ENCODE measurements around the gene TESK2. TPM values are rescaled to one million over a fixed set of nuclear protein-coding genes. Genes with fewer than 3 reads are reported as not detected.

The TESK2 gene
- total RNA-seq, 2 experiments from 2014 or later = 3.1 to 3.3 TPM

DNA sequence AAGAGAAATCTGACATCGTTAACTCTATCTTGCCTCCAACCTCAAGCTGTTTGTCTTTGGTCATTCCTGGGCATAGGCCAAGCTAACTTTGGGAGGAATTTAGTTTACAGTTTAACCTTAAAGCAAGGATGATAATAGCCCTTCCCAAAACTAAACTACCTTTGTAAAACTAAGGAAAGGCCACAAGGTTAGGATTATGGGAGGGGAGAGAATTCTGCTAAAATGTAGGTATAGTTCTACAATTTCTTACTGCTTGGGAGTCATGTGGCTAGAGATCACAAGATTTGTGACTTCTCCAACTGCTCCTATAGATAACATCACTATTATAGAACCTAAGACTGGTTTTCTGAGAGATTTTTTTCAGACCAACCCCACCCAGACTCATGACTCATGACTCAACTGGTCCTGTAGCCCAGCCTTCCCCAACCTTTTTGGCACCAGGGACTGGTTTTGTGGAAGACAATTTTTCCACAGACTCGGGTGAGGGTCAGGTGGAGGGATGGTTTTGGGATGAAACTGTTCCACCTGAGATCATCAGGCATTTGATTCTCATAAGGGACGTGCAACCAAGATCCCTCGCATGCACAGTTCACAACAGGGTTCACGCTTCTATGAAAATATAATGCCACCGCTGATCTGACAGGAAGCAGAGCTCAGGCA is 80.0 kb downstream of the TESK2 start:
- no peak for ATAC-seq
- Mint-ChIP-seq H3K27me3 (no peaks in the 10 kb centered on the region), H3K9me3 (ENCODE audit: low read depth) (no peaks in the 10 kb centered on the region), H3K4me3 (no peak overlapping the region), H3K4me1 (peaks cover 6% of the 10 kb centered on the region), H3K36me3 (ENCODE audit: low read depth) (no peaks in the 10 kb centered on the region), H3K27ac (no peak overlapping the region)
- intact Hi-C loops (cut with DNase I, micrococcal nuclease) = no loop called here
- ChIA-PET POLR2A (no interaction called here), CTCF (no interaction called here)
- no peak for DNase-seq

DNA sequence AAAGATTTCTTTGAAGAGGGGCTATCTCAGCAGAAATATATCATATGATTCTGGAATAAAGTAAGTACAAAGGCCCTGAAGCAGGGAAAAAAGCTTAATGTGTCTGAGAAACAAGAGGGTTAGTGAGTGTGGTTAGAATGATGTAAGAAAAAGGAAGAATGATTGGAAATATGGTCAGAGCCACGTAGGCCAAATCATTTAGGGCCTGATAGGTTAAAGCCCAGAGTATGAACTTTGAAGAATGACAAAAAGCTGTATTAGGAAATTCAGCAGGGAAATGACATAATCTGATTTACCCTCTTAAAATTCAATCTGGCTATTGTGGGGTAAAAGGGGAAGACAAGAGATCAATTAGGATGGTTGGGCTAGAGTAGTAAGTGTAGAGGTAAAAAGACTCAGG is 81.7 kb downstream of the TESK2 start:
- intact Hi-C loops (cut with DNase I, micrococcal nuclease) = no loop called here
- Mint-ChIP-seq H3K4me3 (no peak overlapping the region), H3K4me1 (peaks cover 6% of the 10 kb centered on the region), H3K27ac (peak overlapping the region; percentile 23), H3K36me3 (ENCODE audit: low read depth) (no peaks in the 10 kb centered on the region), H3K9me3 (ENCODE audit: low read depth) (no peaks in the 10 kb centered on the region), H3K27me3 (no peaks in the 10 kb centered on the region)
- CTCF ChIA-PET = interaction anchor here (0.6 to 1.2 kb wide), 2 partner anchors 63 to 84 kb away, joined by 3 to 5 read pairs; no protein-coding TSS in a partner anchor
- POLR2A ChIA-PET = no interaction called here
- peak; percentile 36 for ATAC-seq
- no peak for DNase-seq

DNA sequence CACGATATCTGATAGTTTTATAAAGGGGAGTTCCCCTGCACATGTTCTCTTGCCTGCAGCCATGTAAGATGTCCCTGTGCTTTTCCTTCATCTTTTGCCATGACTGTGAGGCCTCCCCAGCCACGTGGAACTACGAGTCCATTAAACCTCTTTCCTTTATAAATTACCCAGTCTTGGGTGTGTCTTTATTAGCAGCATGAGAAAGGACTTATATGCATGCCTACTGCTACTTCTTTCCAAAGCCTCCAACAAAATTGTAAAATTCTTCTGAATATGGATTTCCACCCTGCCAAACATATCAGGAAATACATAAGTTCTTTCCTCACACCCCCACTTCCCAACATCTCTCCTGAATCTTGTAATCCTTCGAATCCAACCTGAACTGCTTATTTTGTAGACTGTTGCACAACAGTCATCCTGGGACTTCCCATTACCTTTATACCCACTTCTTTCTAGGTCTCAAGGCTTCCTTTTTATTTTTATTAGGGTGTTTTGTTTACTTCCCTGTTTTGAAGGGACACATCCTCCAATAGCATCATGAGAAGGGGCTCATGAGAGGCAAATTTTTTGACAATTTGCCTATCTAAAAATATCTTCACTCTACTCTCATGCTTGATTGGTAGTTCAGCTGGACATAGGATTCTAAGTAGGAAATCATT is 83.2 kb downstream of the TESK2 start:
- DNase-seq (no peak), ATAC-seq (no peak)
- Mint-ChIP-seq H3K4me3 (no peak overlapping the region), H3K4me1 (peaks cover 6% of the 10 kb centered on the region), H3K27me3 (no peaks in the 10 kb centered on the region), H3K36me3 (ENCODE audit: low read depth) (no peaks in the 10 kb centered on the region), H3K27ac (no peak overlapping the region), H3K9me3 (ENCODE audit: low read depth) (no peaks in the 10 kb centered on the region)
- ChIA-PET POLR2A (no interaction called here), CTCF (no interaction called here)
- intact Hi-C loops (cut with DNase I, micrococcal nuclease) = no loop called here

DNA sequence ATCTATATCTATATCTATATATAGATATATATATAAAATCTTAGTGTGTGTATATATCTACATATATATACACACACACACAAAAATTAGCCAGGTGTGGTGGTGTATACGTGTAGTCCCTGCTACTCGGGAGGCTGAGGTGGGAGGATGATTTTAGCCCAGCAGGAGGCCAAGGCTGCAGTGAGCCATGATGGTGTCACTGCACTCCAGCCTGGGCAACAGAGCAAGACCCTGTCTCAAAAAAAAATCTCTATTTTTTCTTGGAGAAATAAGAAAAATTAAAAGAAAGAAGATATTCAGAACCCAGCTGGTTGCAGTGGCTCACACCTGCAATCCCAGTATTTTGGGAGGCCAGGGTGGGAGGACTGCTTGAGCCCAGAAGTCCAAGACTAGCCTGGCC is 85.3 kb downstream of the TESK2 start:
- DNase-seq = no peak
- Mint-ChIP-seq H3K4me3 (no peak overlapping the region), H3K27me3 (no peaks in the 10 kb centered on the region), H3K4me1 (peaks cover 6% of the 10 kb centered on the region), H3K9me3 (ENCODE audit: low read depth) (no peaks in the 10 kb centered on the region), H3K27ac (no peak overlapping the region), H3K36me3 (ENCODE audit: low read depth) (no peaks in the 10 kb centered on the region)
- no peak for ATAC-seq
- ChIA-PET POLR2A (no interaction called here), CTCF (no interaction called here)
- intact Hi-C loops (cut with DNase I, micrococcal nuclease) = no loop called here

DNA sequence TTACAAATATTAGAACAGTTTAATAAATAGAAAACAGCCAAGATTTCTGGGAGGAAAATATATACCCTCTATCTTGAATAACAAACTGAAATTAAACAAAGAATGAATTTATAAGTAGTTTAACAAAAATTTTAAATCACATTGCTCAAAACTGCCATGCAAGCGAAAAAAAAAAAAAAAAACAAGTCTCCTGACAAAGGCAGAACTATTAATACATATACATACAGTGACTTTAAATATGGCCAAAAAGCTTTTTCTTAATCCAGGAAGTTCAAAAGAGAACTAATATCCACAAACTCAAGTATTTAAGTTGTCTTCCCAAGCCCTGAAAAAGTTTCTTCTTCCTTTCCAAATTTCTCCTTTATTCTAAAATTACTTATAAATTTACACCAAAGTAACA is 87.2 kb downstream of the TESK2 start:
- Mint-ChIP-seq H3K27ac (no peak overlapping the region), H3K36me3 (ENCODE audit: low read depth) (no peaks in the 10 kb centered on the region), H3K4me1 (no peaks in the 10 kb centered on the region), H3K4me3 (no peak overlapping the region), H3K27me3 (no peaks in the 10 kb centered on the region), H3K9me3 (ENCODE audit: low read depth) (no peaks in the 10 kb centered on the region)
- ATAC-seq (no peak), DNase-seq (no peak)
- POLR2A ChIA-PET = no interaction called here
- intact Hi-C loops (cut with DNase I, micrococcal nuclease) = no loop called here
- CTCF ChIA-PET = no interaction called here

DNA sequence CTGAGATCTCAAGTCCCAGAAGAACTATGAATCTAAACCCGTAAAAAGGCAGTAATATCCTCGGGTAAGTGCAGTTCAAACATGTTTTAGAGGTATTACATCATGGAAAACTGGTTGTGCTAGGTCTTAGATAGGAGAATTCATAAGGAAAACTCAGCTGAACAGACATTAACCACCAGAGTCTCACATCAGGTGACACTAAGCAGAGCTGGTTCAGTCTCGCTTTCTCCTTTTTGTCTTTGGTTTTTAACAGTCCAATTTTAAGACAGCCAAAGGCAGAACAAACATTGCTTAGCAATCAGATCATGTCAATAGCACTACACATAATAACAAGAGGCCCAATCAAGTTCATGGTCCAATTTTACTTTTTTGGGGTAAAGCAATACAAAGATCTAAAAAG is 87.7 kb downstream of the TESK2 start:
- no peaks in the 10 kb centered on the region for H3K27me3 Mint-ChIP-seq
- H3K9me3 Mint-ChIP-seq (ENCODE audit: low read depth) = no peaks in the 10 kb centered on the region
- DNase-seq = no peak
- no peak overlapping the region for H3K27ac Mint-ChIP-seq
- no peaks in the 10 kb centered on the region for H3K4me1 Mint-ChIP-seq
- no peaks in the 10 kb centered on the region for H3K36me3 Mint-ChIP-seq (ENCODE audit: low read depth)
- intact Hi-C loops (cut with DNase I, micrococcal nuclease) = no loop called here
- no peak for ATAC-seq
- CTCF ChIA-PET = interaction anchor here (0.8 kb wide), 1 partner anchor 691 kb away, joined by 3 read pairs; no protein-coding TSS in a partner anchor
- POLR2A ChIA-PET = no interaction called here
- H3K4me3 Mint-ChIP-seq = no peak overlapping the region

DNA sequence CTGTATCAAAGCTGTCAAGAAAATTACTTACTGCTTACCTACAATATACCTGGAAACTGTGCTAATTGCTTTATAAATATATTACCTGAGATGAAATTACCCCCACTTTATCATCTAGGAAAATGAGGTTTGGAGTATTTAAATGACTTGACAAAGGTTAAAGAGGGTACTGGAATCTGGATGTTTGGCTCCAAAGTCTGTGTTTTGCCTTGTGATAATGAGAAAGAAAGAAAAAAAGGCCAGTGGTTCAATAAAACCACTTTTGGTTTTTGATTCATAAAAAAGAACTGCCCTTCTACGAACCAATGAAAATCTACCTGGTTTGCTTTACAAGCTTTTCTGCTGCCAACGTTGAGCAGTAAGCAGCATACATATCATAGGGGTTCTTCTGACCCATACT is 89.4 kb downstream of the TESK2 start:
- no peaks in the 10 kb centered on the region for H3K27me3 Mint-ChIP-seq
- no peaks in the 10 kb centered on the region for H3K4me1 Mint-ChIP-seq
- H3K36me3 Mint-ChIP-seq (ENCODE audit: low read depth) = no peaks in the 10 kb centered on the region
- ChIA-PET CTCF (no interaction called here), POLR2A (no interaction called here)
- intact Hi-C loops (cut with DNase I, micrococcal nuclease) = no loop called here
- DNase-seq = no peak
- no peak for ATAC-seq
- H3K4me3 Mint-ChIP-seq = no peak overlapping the region
- no peak overlapping the region for H3K27ac Mint-ChIP-seq
- no peaks in the 10 kb centered on the region for H3K9me3 Mint-ChIP-seq (ENCODE audit: low read depth)

DNA sequence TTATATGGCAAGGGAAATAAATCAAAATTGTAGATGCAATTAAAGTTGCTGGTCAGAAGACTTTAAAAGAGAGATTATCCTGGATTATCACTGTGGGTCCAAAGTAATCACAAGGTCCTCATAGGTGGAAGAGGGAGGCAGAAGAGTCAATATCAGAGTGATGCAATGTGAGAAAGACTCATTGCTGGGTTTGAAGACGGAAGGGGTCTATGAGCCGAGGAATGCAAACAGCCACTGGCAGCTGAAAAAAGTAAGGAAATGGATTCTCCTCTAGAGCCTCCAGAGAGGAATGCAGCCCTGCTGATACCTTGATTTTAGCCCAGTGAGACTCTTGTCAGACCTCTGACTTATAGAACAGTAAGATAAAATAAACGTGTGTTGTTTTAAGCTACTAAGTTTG is 90.9 kb downstream of the TESK2 start:
- ChIA-PET POLR2A (no interaction called here), CTCF (no interaction called here)

DNA sequence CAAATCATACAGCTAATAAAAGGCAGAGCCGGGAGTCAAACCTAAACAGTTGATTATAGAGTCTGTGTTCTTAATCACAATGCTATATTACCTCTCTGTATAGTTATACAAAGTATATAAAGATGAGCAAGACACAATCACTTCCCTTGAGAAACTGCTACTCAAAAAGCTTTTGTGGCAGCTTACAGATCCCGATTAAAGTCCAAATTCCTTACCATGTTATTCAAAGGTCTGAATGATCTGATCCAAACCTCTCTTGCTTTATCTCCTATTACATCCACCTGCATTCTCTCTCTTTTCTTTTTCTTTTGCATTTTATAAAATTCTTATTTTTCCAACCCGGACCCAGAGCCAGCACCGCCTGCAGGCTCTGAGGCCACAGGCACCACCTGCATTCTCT is 93.7 kb downstream of the TESK2 start:
- no peaks in the 10 kb centered on the region for H3K27me3 Mint-ChIP-seq
- DNase-seq = no peak
- no peaks in the 10 kb centered on the region for H3K36me3 Mint-ChIP-seq (ENCODE audit: low read depth)
- intact Hi-C loops (cut with DNase I, micrococcal nuclease) = no loop called here
- H3K4me1 Mint-ChIP-seq = peaks cover 16% of the 10 kb centered on the region
- ChIA-PET CTCF (interaction anchor here (0.8 to 1.5 kb wide), 2 partner anchors 9 to 172 kb away, joined by 3 to 4 read pairs; no protein-coding TSS in a partner anchor), POLR2A (no interaction called here)
- no peaks in the 10 kb centered on the region for H3K9me3 Mint-ChIP-seq (ENCODE audit: low read depth)
- H3K4me3 Mint-ChIP-seq = no peak overlapping the region
- no peak for ATAC-seq
- H3K27ac Mint-ChIP-seq = no peak overlapping the region

More for the DNA sequence above, 90.9 kb downstream of the TESK2 start:
- peaks cover under 1% of the 10 kb centered on the region for H3K4me1 Mint-ChIP-seq
- no peak for DNase-seq
- no peaks in the 10 kb centered on the region for H3K9me3 Mint-ChIP-seq (ENCODE audit: low read depth)
- H3K4me3 Mint-ChIP-seq = no peak overlapping the region
- H3K27me3 Mint-ChIP-seq = no peaks in the 10 kb centered on the region
- H3K27ac Mint-ChIP-seq = no peak overlapping the region
- intact Hi-C loops (cut with DNase I, micrococcal nuclease) = no loop called here
- H3K36me3 Mint-ChIP-seq (ENCODE audit: low read depth) = no peaks in the 10 kb centered on the region
- no peak for ATAC-seq

DNA sequence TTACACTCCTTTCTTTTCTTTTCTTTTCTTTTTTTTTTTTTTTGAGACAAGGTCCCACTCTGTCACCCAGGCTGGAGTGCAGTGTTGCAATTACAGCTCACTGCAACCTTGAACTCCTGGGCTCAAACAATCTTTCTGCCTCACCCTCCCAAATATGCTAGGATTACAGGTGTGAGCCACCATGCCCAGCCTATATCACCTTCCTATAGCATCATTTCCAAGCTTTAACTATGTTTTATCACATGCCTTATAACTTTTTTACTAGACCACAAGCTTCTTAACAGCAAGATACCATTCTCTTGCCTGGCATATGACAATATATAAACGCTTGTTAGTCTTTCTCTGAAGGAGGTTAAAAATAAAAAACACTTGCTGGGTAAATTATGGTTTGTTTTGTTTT is 95.4 kb downstream of the TESK2 start:
- ATAC-seq (no peak), DNase-seq (no peak)
- Mint-ChIP-seq H3K9me3 (ENCODE audit: low read depth) (no peaks in the 10 kb centered on the region), H3K4me3 (no peak overlapping the region), H3K36me3 (ENCODE audit: low read depth) (no peaks in the 10 kb centered on the region), H3K27ac (no peak overlapping the region), H3K4me1 (peaks cover 16% of the 10 kb centered on the region), H3K27me3 (no peaks in the 10 kb centered on the region)
- ChIA-PET POLR2A (interaction anchor here (0.6 kb wide), 1 partner anchor 126 kb away, joined by 3 read pairs; the partner anchor contains the start of gene PRDX1), CTCF (interaction anchor here (0.6 to 0.8 kb wide), 4 partner anchors 20 to 506 kb away, joined by 3 to 5 read pairs (median 3); no protein-coding TSS in a partner anchor)
- intact Hi-C loops (cut with DNase I, micrococcal nuclease) = no loop called here

DNA sequence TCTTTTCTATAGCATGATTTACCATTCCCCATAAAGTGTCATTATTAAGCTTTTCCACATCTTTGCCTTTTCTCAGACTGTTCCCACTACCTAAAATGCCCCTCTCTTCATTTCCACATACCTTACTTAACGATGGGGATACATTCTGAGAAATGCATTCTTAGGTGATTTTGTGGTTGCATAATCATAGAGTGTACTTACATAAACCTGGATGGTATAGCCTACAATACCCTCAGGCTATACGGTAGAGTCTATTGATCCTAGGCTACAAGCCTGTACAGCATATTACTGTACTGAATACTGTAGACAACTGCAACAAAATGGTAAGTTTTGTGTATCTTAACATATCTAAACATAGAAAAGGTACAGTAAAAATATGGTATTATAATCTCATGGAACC is 95.9 kb downstream of the TESK2 start:
- ATAC-seq (no peak), DNase-seq (no peak)
- H3K27ac Mint-ChIP-seq = no peak overlapping the region
- ChIA-PET CTCF (interaction anchor here (0.7 kb wide), 1 partner anchor 492 kb away, joined by 3 read pairs; no protein-coding TSS in a partner anchor), POLR2A (no interaction called here)
- peaks cover 16% of the 10 kb centered on the region for H3K4me1 Mint-ChIP-seq
- intact Hi-C loops (cut with DNase I, micrococcal nuclease) = no loop called here
- H3K9me3 Mint-ChIP-seq (ENCODE audit: low read depth) = no peaks in the 10 kb centered on the region
- no peak overlapping the region for H3K4me3 Mint-ChIP-seq
- H3K27me3 Mint-ChIP-seq = no peaks in the 10 kb centered on the region
- H3K36me3 Mint-ChIP-seq (ENCODE audit: low read depth) = no peaks in the 10 kb centered on the region

DNA sequence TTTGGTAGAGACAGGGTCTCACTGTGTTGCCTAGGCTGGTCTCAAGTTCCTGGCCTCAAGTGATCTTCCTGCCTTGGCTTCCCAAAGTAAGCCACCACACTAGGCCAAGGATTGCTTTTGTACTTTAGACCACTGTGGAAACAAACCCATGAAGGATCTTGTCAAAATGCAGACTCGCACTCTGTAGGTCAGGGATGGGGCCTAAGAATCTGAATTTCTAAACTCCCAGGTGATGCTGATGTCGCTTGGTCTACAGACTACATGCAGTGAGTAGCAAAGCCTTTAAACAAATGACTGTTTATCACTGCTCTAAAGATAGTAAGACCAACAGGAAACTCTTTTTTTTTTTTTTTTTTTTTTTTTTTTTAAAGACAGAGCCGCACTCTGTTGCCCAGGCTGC is 96.6 kb downstream of the TESK2 start:
- DNase-seq (no peak), ATAC-seq (peak; percentile 49)
- H3K9me3 Mint-ChIP-seq (ENCODE audit: low read depth) = no peaks in the 10 kb centered on the region
- intact Hi-C loops (cut with DNase I, micrococcal nuclease) = no loop called here
- no peak overlapping the region for H3K4me3 Mint-ChIP-seq
- CTCF ChIA-PET = no interaction called here
- POLR2A ChIA-PET = no interaction called here
- no peaks in the 10 kb centered on the region for H3K36me3 Mint-ChIP-seq (ENCODE audit: low read depth)
- no peak overlapping the region for H3K27ac Mint-ChIP-seq
- no peaks in the 10 kb centered on the region for H3K27me3 Mint-ChIP-seq
- peaks cover 16% of the 10 kb centered on the region for H3K4me1 Mint-ChIP-seq

All from activated CD4-positive, alpha-beta T cell treated with anti-CD3 and anti-CD28 coated beads for 36 hours (primary cell).